GM21737 (cell line): ENCODE measurements around the gene RIPK3.

Experiments
- ATAC-seq: cut with Tn5 transposase; IDR thresholded peaks from one replicate; pipeline ENCODE4 v1.9.1; 2021; ENCODE audit warnings: mild to moderate bottlenecking, moderate library complexity; ENCODE audit not compliant: unreplicated experiment

Gene RIPK3

DNA sequence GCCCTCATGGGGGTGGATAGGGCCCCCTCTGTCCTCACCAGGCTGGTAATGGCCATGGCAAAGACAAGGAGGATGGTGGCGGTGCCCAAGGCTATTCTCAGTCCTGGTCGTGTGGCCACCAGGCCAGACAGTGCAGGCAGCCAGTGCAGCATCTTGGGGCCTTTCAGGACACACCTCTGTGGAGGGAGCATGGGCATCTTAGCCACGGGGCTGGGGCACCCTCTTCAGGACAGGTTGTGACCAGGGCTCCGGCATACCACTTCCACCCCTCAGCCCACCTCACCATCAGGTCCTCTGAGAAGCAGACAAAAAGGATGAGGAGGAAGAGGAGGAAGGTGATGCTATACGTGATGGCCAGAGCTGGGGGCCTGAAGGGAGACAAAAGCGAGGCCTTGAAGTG, 15.8 kb downstream of the RIPK3 start:
- no peak for ATAC-seq

GRCh38 chr14:24323341-24323740, 16.4 kb downstream of the RIPK3 start:
- no peak for ATAC-seq

- ATAC-seq, result no peak
These were observed 17.1 kb downstream of the RIPK3 start for GRCh38 chr14:24322672-24323071.

- no peak for ATAC-seq
These were observed 18.4 kb downstream of the RIPK3 start for GRCh38 chr14:24321212-24321975.

DNA sequence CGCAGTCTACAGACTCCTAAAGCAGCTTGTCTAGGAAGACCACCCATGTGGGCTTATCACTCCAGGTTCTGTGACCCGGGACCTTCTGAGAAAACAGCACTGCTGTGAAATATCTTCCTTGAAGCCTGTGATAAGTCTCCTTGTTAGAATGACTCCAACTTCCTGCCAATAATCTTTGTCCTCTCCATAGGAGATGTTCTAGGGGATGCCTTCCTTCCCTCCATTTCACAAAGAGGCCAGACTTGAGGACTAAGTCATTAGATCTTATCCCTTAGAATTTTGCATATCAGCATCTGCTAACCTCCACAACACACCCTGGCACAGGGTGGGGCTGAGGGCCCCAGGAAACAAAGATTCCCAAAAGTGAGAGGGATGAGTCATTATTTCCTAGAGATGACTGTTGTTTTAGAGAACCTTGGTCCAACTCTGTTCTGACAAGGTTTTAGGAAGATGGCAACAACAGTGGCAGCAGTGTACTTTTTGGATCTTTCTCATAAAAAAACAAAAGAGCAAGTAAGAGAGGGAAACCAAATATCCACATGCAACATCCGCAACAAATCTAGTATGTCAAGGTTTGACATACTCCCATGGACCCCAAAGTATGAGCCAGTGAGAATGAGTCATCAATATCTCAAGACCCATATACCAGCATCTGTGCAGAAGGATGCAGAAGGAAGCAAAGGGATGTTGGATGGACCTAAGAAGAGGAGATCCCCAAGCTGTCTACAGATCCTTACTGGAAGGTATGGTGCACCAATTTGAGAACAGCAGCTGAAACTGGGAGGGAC, 22.5 kb downstream of the RIPK3 start:
- no peak for ATAC-seq

- ATAC-seq, result no peak
These were observed 23.2 kb downstream of the RIPK3 start for GRCh38 chr14:24316597-24316950.

DNA sequence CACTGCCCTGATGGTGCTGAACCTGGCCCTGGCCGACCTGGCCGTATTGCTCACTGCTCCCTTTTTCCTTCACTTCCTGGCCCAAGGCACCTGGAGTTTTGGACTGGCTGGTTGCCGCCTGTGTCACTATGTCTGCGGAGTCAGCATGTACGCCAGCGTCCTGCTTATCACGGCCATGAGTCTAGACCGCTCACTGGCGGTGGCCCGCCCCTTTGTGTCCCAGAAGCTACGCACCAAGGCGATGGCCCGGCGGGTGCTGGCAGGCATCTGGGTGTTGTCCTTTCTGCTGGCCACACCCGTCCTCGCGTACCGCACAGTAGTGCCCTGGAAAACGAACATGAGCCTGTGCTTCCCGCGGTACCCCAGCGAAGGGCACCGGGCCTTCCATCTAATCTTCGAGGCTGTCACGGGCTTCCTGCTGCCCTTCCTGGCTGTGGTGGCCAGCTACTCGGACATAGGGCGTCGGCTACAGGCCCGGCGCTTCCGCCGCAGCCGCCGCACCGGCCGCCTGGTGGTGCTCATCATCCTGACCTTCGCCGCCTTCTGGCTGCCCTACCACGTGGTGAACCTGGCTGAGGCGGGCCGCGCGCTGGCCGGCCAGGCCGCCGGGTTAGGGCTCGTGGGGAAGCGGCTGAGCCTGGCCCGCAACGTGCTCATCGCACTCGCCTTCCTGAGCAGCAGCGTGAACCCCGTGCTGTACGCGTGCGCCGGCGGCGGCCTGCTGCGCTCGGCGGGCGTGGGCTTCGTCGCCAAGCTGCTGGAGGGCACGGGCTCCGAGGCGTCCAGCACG, 23.8 kb downstream of the RIPK3 start:
- no peak for ATAC-seq

DNA sequence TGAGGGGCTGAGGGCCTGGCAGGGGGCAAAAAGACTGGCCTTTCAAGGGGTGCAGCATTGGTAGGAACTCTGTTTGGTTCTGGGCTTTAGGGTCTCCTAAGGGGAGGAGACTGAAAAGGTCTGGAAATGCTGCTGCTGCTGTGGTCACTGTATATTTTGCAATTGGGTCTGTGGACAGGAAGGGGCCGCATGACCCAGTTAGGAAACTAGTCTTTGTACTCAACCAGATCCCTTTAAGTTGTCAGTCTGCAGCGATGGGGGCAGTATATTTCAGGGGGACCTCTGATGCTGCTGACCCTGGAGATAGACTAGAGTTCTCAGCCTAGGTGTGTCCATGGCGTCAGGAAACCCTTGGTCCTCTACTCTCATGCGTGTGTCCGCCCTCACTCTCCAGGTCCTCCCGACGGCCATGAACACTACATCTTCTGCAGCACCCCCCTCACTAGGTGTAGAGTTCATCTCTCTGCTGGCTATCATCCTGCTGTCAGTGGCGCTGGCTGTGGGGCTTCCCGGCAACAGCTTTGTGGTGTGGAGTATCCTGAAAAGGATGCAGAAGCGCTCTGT, 24.5 kb downstream of the RIPK3 start:
- no peak for ATAC-seq

GRCh38 chr14:24314377-24315193, 25.2 kb downstream of the RIPK3 start:
- ATAC-seq, result no peak

DNA sequence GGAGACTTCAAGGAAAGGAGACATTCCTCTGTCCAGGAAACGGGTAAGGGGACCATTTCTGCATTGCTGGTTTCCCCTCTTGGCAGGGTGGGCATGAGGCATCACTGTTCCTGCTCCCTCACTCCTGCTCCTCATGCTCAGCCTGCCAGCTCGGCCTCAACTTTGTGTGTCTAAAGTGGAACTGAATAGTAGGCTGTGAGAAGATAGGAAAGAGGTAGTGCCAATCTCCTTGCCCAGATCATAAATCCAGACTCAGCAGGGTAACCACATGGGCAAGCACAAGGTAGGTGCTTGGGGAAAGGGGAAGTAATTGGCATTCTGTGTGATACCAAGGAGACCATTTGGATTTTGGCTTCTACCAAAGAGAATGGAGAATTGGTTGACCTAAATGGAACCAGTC, 25.9 kb downstream of the RIPK3 start:
- no peak for ATAC-seq

DNA sequence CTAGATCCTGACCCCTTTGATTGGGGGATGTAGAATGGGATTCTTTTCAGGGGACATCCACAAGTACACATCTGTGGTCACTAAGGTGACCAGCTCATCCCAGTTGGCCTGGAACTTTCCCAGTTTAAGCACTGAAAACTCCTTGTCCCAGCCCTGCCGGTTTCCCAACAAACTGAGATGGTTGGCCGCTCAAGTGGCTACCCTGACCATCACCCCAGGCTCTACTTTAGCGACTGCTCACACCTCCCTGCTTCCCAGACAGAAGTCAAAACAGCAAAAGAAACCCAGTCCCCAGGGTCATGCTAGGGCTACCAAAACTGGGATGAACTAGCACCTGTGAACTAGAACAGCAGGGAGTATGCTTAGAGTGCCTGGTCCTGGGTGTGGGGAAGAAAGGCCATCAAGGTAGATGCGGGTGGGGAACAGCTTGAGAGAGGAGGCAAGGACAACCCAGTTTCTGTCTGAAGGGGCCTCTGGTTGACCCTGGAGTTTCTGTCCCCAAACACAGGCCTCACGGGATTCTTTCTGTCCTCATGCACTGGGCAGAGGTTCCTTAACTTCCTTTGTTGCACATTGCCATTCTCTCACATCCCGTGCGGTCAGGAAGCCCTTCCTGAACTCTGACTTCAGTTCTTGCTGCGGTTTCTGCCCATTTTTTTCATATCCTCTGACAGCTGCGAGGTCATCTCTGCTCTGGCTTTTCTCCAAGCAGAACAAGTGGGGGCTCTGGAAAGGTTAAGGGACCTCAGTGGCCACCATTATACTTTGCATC, 26.9 kb downstream of the RIPK3 start:
- ATAC-seq, result no peak

DNA sequence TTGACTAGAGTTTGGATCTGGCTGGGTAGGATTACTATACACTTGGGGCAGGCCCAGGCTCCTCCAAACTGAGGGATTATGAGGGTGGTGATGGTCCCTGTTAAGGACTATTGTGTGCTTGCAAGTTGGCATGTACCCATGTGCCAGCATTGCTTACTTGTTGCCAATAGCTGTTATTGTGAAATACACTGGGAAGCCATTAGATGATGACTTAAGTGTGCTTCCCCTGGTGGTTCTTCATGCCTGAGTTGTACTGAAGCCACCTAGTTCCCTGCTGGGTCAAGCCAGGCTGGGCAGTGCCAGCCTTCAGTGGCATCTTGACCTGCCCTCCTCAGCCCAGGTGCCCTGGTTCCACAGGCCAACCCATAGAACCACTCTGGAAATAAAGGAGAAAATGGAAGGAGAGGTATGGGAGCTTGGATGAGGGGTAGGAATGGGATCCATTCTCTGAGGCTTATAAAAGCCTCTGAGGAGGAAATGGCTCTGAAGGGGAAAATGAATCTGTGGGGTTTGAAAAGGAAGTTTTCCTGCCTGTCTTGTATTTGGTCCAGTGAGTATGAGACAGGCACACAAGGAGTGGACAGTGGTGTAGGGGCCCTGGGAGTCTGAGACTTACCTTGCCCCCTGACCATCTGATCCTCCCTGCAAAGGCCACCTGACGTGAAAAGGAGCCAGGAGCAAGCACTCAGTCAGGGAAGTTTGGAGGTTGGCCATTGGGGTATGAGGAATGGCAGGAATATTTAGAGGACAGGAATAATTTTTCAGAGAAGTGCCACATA, 27.8 kb downstream of the RIPK3 start:
- no peak for ATAC-seq

DNA sequence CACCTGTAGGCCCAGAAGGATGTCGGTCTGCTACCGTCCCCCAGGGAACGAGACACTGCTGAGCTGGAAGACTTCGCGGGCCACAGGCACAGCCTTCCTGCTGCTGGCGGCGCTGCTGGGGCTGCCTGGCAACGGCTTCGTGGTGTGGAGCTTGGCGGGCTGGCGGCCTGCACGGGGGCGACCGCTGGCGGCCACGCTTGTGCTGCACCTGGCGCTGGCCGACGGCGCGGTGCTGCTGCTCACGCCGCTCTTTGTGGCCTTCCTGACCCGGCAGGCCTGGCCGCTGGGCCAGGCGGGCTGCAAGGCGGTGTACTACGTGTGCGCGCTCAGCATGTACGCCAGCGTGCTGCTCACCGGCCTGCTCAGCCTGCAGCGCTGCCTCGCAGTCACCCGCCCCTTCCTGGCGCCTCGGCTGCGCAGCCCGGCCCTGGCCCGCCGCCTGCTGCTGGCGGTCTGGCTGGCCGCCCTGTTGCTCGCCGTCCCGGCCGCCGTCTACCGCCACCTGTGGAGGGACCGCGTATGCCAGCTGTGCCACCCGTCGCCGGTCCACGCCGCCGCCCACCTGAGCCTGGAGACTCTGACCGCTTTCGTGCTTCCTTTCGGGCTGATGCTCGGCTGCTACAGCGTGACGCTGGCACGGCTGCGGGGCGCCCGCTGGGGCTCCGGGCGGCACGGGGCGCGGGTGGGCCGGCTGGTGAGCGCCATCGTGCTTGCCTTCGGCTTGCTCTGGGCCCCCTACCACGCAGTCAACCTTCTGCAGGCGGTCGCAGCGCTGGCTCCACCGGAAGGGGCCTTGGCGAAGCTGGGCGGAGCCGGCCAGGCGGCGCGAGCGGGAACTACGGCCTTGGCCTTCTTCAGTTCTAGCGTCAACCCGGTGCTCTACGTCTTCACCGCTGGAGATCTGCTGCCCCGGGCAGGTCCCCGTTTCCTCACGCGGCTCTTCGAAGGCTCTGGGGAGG, 28.9 kb downstream of the RIPK3 start, which contains the start of gene LTB4R:
LTB4R (plus strand) TSS at position 857 of the 959 bp plus-strand sequence. CDS start 4,150 bp downstream, outside the sequence.
- peak; percentile 58 for ATAC-seq

DNA sequence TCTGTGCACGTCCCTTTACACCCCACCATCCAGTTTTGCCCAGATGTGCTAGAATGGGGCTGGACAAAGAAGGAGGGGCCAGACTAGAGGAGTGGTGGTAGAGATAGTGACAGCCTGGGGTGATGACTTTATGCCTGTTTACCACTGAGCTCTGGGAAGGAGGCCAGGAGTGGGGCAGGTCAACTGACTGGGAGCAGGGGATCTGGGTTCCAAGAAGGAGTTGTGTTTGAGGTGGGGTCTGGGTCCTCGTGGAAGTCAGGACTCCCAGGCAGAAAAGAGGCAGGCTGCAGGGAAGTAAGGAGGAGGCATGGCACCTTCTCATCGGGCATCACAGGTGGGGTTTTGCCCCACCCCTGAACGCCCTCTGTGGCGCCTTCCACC, 29.5 kb downstream of the RIPK3 start:
- no peak for ATAC-seq

- ATAC-seq, result no peak
These were observed 30.1 kb downstream of the RIPK3 start, which contains the start of gene LTB4R2 for GRCh38 chr14:24309538-24310264. Gene LTB4R2 (plus strand): TSS chr14:24310140. CDS start chr14:24310665, 525 bp downstream.

GRCh38 chr14:24308342-24309124, 31.3 kb downstream of the RIPK3 start:
- ATAC-seq, result no peak
